GM18861 (cell line): ENCODE measurements around the gene CARNS1.
"Not testable (repeated sequence)": the region's sequence is repeated elsewhere in the genome, so short reads cannot be mapped to it uniquely, and the experiment has no call there.

Experiments used
- ATAC-seq: cut with Tn5 transposase; IDR thresholded peaks from one replicate; pipeline ENCODE4 v1.9.1; 2021; ENCODE audit not compliant: unreplicated experiment

Gene CARNS1

GRCh38 chr11:67396587-67397389 is 18.7 kb upstream of the CARNS1 start:
- no peak for ATAC-seq

GRCh38 chr11:67397536-67397935 is 17.9 kb upstream of the CARNS1 start:
- no peak for ATAC-seq

- no peak for ATAC-seq
Observed at GRCh38 chr11:67397986-67398660, 17.4 kb upstream of the CARNS1 start.

GRCh38 chr11:67398661-67399563 is 16.6 kb upstream of the CARNS1 start:
- no peak for ATAC-seq

- no peak for ATAC-seq
Observed at GRCh38 chr11:67400251-67400941, 15.1 kb upstream of the CARNS1 start.

GRCh38 chr11:67400942-67401494 is 14.5 kb upstream of the CARNS1 start:
- ATAC-seq = peak; percentile 6

- peak; percentile 46 for ATAC-seq
Observed at GRCh38 chr11:67401495-67402191, 13.8 kb upstream of the CARNS1 start, which contains the start of gene PPP1CA. PPP1CA (minus strand) TSS chr11:67401858; CDS start chr11:67401782, 76 bp downstream.

- ATAC-seq = not testable (repeated sequence)
Observed at GRCh38 chr11:67402192-67402839, 13.2 kb upstream of the CARNS1 start.

- not testable (repeated sequence) for ATAC-seq
Observed at GRCh38 chr11:67403085-67403484, 12.4 kb upstream of the CARNS1 start.

GRCh38 chr11:67404515-67405195 is 10.8 kb upstream of the CARNS1 start:
- ATAC-seq = no peak

GRCh38 chr11:67405196-67405567 is 10.3 kb upstream of the CARNS1 start:
- no peak for ATAC-seq

GRCh38 chr11:67405688-67406339 is 9.7 kb upstream of the CARNS1 start:
- ATAC-seq = no peak

- no peak for ATAC-seq
Observed at GRCh38 chr11:67406420-67406968, 9.0 kb upstream of the CARNS1 start.

- ATAC-seq = no peak
Observed at GRCh38 chr11:67406969-67407687, 8.3 kb upstream of the CARNS1 start.

- no peak for ATAC-seq
Observed at GRCh38 chr11:67407688-67408163, 7.8 kb upstream of the CARNS1 start.

- no peak for ATAC-seq
Observed at GRCh38 chr11:67408437-67409200, 6.9 kb upstream of the CARNS1 start.
